ENCODE results near the gene RIPPLY3.

DNA sequence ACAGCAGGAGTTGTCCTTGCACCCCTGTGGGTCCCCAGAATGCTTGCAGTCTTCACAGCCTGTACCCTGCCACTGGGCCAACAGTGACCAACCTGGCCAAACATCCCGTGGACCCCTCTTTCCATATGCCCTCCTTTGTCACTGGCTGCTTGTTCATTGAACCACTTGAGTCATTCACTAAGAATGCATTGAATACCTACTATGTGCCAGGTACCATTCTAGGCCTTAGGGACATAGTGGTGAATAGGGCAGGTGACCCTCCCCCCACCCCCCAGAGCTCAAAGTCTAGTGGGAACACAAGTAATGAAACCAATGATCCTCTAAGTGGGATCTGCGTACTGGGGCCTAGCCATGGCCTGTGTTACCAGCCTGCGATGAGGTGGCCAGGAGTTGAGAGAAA lies 38.1 kb downstream of the RIPPLY3 start:
- TF ChIP-seq GATA2 (IDR thresholded peaks at IDR 0.05; ENCODE audit: low read depth, low read length) (no peak), GATA3 (IDR thresholded peaks at IDR 0.05; ENCODE audit: low read depth, low read length) (no peak)
